Measurements from ENCODE around the gene H3-3A. TPM values are rescaled to one million over a fixed set of nuclear protein-coding genes. Genes with fewer than 3 reads are reported as not detected.

The H3-3A gene
- total and polyA plus RNA-seq, 11 donors: 241 to 471 (median 305) TPM

- TF ChIP-seq CTCF (IDR thresholded peaks at IDR 0.05) (no peak), POLR2A (IDR thresholded peaks at IDR 0.05) (no peak)
- Histone ChIP-seq H3K27ac (no peak overlapping the region), H3K36me3 (no peaks in the 10 kb centered on the region), H3K4me1 (no peaks in the 10 kb centered on the region), H3K4me3 (no peak overlapping the region), H3K9me3 (no peaks in the 10 kb centered on the region), H3K27me3 (no peaks in the 10 kb centered on the region)
- intact Hi-C loops (cut with DNase I): no loop called here
- DNase-seq (no peak), ATAC-seq (no peak)
- WGBS, 4 donors: 27 to 74% (median 53%) methylated on average over 2 of the region's 2 CpGs
Measured at GRCh38 chr1:226021801-226022200, 40.7 kb upstream of the H3-3A start.

- intact Hi-C loops (cut with DNase I): no loop called here
- Histone ChIP-seq H3K27ac (no peak overlapping the region), H3K36me3 (no peaks in the 10 kb centered on the region), H3K9me3 (no peaks in the 10 kb centered on the region), H3K4me3 (no peak overlapping the region), H3K27me3 (no peaks in the 10 kb centered on the region), H3K4me1 (peaks cover 0 to 5% (median 0%) of the 10 kb centered on the region in 12 donors)
- TF ChIP-seq POLR2A (IDR thresholded peaks at IDR 0.05) (no peak), CTCF (IDR thresholded peaks at IDR 0.05) (no peak)
- WGBS, 4 donors: 73 to 82% (median 75%) methylated on average over 5 of the region's 5 CpGs
- DNase-seq (no peak), ATAC-seq (no peak)
Measured at GRCh38 chr1:226023735-226024134, 38.8 kb upstream of the H3-3A start.

GRCh38 chr1:226026833-226027232 lies 35.7 kb upstream of the H3-3A start:
- ATAC-seq (no peak), DNase-seq (no peak)
- Histone ChIP-seq H3K27me3 (no peaks in the 10 kb centered on the region), H3K27ac (no peak overlapping the region), H3K36me3 (no peaks in the 10 kb centered on the region), H3K4me1 (peaks cover 0 to 27% (median 0%) of the 10 kb centered on the region in 12 donors), H3K4me3 (no peak overlapping the region), H3K9me3 (no peaks in the 10 kb centered on the region)
- WGBS, 4 donors: 64 to 77% (median 67%) methylated on average over 2 of the region's 2 CpGs
- TF ChIP-seq POLR2A (IDR thresholded peaks at IDR 0.05): no peak
- no peak for TF ChIP-seq CTCF (IDR thresholded peaks at IDR 0.05)
- intact Hi-C loops (cut with DNase I): no loop called here

- H3K4me3 ChIP-seq: no peak overlapping the region
- peaks cover 0 to 34% (median 0%) of the 10 kb centered on the region in 12 donors for H3K4me1 ChIP-seq
- TF ChIP-seq CTCF (IDR thresholded peaks at IDR 0.05): no peak
- H3K27ac ChIP-seq: no peak overlapping the region
- H3K36me3 ChIP-seq: no peaks in the 10 kb centered on the region
- intact Hi-C loops (cut with DNase I): no loop called here
- H3K9me3 ChIP-seq: no peaks in the 10 kb centered on the region
- WGBS, 4 donors: 90 to 96% (median 96%) methylated on average over 5 of the region's 5 CpGs
- no peak for DNase-seq
- H3K27me3 ChIP-seq: no peaks in the 10 kb centered on the region
- no peak for ATAC-seq
Measured at GRCh38 chr1:226027538-226028217, 34.8 kb upstream of the H3-3A start.
